K562 (cell line): ENCODE measurements around the gene RAD54L. TPM values are rescaled to one million over a fixed set of nuclear protein-coding genes. Genes with fewer than 3 reads are reported as not detected.
A peak's percentile ranks its signal among the peaks of the same experiment; 100 is the strongest.

Experiments used
- BHLHE40 ChIP-seq: IDR thresholded peaks from 2 replicates; pipeline ENCODE4 v1.6.1; 2011; ENCODE audit warnings: low read length, improper control_type of control experiment
- C11orf30 ChIP-seq: fragments of 450-650 bp; IDR thresholded peaks from 2 replicates; pipeline ENCODE4 v1.6.1; 2016; ENCODE audit warnings: low read depth, mild to moderate bottlenecking
- CBX3 ChIP-seq, 2 experiments: IDR thresholded peaks; 1 replicate in 1 of 2; 2 replicates in 1 of 2; pipeline ENCODE4 v1.6.1; 2012; ENCODE audit warnings: inconsistent platforms in 2 of 2, low read length in 2 of 2, borderline replicate concordance in 1 of 2, control low read depth in 1 of 2
- E2F3 ChIP-seq: fragments of 250-450 bp; sonication (Bioruptor Pico); IDR thresholded peaks from 2 replicates; pipeline ENCODE4 v1.4.0; 2020; ENCODE audit warnings: mild to moderate bottlenecking
- MEIS2 ChIP-seq: fragments of 450-650 bp; IDR thresholded peaks from 2 replicates; pipeline ENCODE4 v1.6.1; 2014; ENCODE audit warnings: mild to moderate bottlenecking; ENCODE audit not compliant: partially characterized antibody
- NCOA4 ChIP-seq: fragments of 450-650 bp; IDR thresholded peaks from 2 replicates; pipeline ENCODE4 v1.6.1; 2018; ENCODE audit warnings: mild to moderate bottlenecking; ENCODE audit not compliant: partially characterized antibody
- NEUROD1 ChIP-seq: fragments of 150-350 bp; IDR thresholded peaks from 2 replicates; pipeline ENCODE4 v1.6.1; 2014; ENCODE audit warnings: borderline replicate concordance, low read length, low read depth; ENCODE audit not compliant: partially characterized antibody
- PPARD ChIP-seq: fragments of 250-450 bp; sonication (Bioruptor Pico); IDR thresholded peaks from 2 replicates; pipeline ENCODE4 v1.8.0; 2022; ENCODE audit warnings: inconsistent platforms, mild to moderate bottlenecking, moderate library complexity
- RBFOX2 ChIP-seq: fragments of 200-400 bp; formaldehyde crosslinking; IDR thresholded peaks from 2 replicates; pipeline ENCODE4 v1.6.1; 2017; ENCODE audit warnings: low read depth, mild to moderate bottlenecking, low read length, moderate library complexity
- ZNF239 ChIP-seq: fragments of 250-450 bp; sonication (Bioruptor Pico); IDR thresholded peaks from 2 replicates; pipeline ENCODE4 v1.4.0; 2020; ENCODE audit warnings: mild to moderate bottlenecking
- polyA plus RNA-seq, 8 experiments: library from polyadenylated mRNA; depleted of rRNA in 4 of 8; stranded (reverse) in 5 of 8; unstranded in 3 of 8; fragments of >200 nt; fragmentation: Nextera tagmentation in 2 of 8; fragmentation: Illumina TruSeq in 1 of 8; extraction: Ambion mirVana in 2 of 8; extraction: Trizol in 1 of 8; gene quantifications; 2 replicates each; pipeline versions ENCODE4 v1.2.1 to v1.2.3, GENCODE V29; 2011 to 2014; ENCODE audit warnings: inconsistent platforms in 1 of 8, missing spikeins in 1 of 8
- total RNA-seq, 7 experiments: library from RNA; depleted of rRNA in 6 of 7; stranded (reverse); fragments of >200 nt in 6 of 7; fragmentation: Illumina TruSeq in 2 of 7; extraction: Trizol in 2 of 7; gene quantifications; 2 replicates each; pipeline versions ENCODE4 v1.2.1 to v1.2.3, GENCODE V29; 2011 to 2021; ENCODE audit warnings: low replicate concordance in 1 of 7
- TF ChIP-seq, protein P1 (sequence below): conservative IDR thresholded peaks from 2 replicates; pipeline ENCODE4 v1.6.1; 2011; ENCODE audit warnings: low read depth, mild to moderate bottlenecking, low read length; ENCODE audit not compliant: control insufficient read depth
- TF ChIP-seq, protein P2 (sequence below), 2 experiments: fragments of 450-650 bp in 1 of 2; sonication (generic) in 1 of 2; formaldehyde crosslinking in 1 of 2; IDR thresholded peaks; 2 replicates each; pipeline versions ENCODE4 v1.7.1 to v1.9.0; 2016 to 2022; ENCODE audit warnings: inconsistent platforms in 1 of 2, mild to moderate bottlenecking in 1 of 2, missing genetic modification reagents in 1 of 2

Gene RAD54L
- total and polyA plus RNA-seq, 9 of the 15 experiments (the other 6 are each of a cell fraction or from before 2014, with no cell fraction given), result 17.9 to 92.3 (median 37.5) TPM

DNA sequence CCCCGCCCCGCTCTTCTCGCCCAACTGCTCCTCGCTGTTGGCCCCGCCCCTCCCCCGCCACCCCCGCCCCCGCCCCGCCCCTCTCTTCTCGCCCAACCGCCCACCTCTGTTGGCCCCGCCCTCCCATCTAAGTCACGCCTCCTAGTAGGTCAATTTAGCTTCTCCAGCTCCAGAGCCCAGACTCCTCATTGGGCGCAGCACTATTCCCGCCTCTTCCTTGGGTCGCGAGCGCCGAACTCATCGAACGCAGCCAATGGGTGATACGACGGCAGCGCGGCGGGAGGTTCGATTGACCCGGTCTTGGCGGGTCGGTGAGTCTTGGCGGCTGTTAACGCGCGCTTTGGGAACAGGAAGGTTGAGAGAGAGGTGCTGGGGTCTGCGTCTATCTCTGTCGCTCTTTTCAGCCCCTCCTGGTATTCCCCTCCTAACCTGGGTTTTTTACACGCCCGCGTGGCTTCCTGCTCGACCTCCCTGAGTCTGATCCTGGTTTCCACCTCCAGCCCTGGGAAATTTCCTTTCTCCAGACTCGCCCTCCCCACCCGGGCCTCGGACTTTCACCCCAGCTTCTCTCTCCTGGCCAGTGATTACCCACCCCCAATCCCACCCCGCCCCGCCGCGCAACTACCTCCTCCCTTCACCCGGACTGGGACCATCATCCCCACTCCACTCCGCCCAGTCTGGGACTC lies at the start of gene RAD54L (continued):
- TF ChIP-seq, protein P1, sequence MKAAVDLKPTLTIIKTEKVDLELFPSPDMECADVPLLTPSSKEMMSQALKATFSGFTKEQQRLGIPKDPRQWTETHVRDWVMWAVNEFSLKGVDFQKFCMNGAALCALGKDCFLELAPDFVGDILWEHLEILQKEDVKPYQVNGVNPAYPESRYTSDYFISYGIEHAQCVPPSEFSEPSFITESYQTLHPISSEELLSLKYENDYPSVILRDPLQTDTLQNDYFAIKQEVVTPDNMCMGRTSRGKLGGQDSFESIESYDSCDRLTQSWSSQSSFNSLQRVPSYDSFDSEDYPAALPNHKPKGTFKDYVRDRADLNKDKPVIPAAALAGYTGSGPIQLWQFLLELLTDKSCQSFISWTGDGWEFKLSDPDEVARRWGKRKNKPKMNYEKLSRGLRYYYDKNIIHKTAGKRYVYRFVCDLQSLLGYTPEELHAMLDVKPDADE, result peak; percentile 89
- TF ChIP-seq MEIS2 (no peak), CBX3 (IDR thresholded peaks at IDR 0.05; ENCODE audit: borderline replicate concordance in 1 of 2, low read length in 2 of 2) (peak in 1 of 2 experiments; percentile 35; a peak in 1 of 3 replicates), E2F3 (peak; percentile 99), NCOA4 (peak; percentile 90), RBFOX2 (peak; percentile 94), BHLHE40 (peak; percentile 64), ZNF239 (no peak), PPARD (CRISPR knock-in tag) (no peak), NEUROD1 (peak; percentile 96), C11orf30 (peak; percentile 95)
- TF ChIP-seq, protein P2, sequence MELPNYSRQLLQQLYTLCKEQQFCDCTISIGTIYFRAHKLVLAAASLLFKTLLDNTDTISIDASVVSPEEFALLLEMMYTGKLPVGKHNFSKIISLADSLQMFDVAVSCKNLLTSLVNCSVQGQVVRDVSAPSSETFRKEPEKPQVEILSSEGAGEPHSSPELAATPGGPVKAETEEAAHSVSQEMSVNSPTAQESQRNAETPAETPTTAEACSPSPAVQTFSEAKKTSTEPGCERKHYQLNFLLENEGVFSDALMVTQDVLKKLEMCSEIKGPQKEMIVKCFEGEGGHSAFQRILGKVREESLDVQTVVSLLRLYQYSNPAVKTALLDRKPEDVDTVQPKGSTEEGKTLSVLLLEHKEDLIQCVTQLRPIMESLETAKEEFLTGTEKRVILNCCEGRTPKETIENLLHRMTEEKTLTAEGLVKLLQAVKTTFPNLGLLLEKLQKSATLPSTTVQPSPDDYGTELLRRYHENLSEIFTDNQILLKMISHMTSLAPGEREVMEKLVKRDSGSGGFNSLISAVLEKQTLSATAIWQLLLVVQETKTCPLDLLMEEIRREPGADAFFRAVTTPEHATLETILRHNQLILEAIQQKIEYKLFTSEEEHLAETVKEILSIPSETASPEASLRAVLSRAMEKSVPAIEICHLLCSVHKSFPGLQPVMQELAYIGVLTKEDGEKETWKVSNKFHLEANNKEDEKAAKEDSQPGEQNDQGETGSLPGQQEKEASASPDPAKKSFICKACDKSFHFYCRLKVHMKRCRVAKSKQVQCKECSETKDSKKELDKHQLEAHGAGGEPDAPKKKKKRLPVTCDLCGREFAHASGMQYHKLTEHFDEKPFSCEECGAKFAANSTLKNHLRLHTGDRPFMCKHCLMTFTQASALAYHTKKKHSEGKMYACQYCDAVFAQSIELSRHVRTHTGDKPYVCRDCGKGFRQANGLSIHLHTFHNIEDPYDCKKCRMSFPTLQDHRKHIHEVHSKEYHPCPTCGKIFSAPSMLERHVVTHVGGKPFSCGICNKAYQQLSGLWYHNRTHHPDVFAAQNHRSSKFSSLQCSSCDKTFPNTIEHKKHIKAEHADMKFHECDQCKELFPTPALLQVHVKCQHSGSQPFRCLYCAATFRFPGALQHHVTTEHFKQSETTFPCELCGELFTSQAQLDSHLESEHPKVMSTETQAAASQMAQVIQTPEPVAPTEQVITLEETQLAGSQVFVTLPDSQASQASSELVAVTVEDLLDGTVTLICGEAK (IDR thresholded peaks at IDR 0.05), result peak; percentile 77
- TF ChIP-seq, protein P2 (CRISPR knock-in tag; IDR thresholded peaks at IDR 0.05), result no peak
